Endothelial cell of umbilical vein (primary cell): ENCODE data around the gene MDGA2. TPM values are rescaled to one million over a fixed set of nuclear protein-coding genes. Genes with fewer than 3 reads are reported as not detected.

Experiments
- BruUV-seq: library from RNA; stranded (reverse); fragments of 400-500 nt; replicated peaks from 2 replicates; lab custom pipeline; 2021; lab: Mats Ljungman, UMichigan
- CTCF ChIA-PET: fragments of 300-600, 350-600 bp; sonication (Branson Sonifier 250); formaldehyde crosslinking; loops from one replicate; lab custom pipeline; 2021; ENCODE audit warnings: antibody characterized with exemption, inconsistent platforms; lab: Charles Lee
- POLR2A ChIA-PET: fragments of 300-600, 350-600 bp; sonication (Branson Sonifier 250); formaldehyde crosslinking; loops from one replicate; lab custom pipeline; 2021; ENCODE audit warnings: antibody characterized with exemption, inconsistent platforms; lab: Charles Lee
- DNase-seq: peaks from one replicate; pipeline ENCODE4 v3.0.0-alpha.2; 2011; ENCODE audit warnings: low read depth, low spot score
- FAIRE-seq: peaks from 2 replicates; lab custom pipeline; 2011; peaks lifted over from hg19 to GRCh38; lab: Jason Lieb, UNC
- H2AFZ ChIP-seq: 2 replicates; pipeline ENCODE4 v1.6.0; 2012; ENCODE audit warnings: low read depth, low read length, control low read depth, inconsistent platforms
- H3K27ac ChIP-seq: 2 replicates; pipeline ENCODE4 v1.5.1; 2011; ENCODE audit warnings: low read depth, mild to moderate bottlenecking, control low read depth, low read length, moderate library complexity; ENCODE audit not compliant: insufficient read depth
- H3K27me3 ChIP-seq, 2 experiments: 2 replicates each; pipeline versions ENCODE4 v1.6.0 to v1.6.1; 2011; ENCODE audit warnings: low read length in 2 of 2, mixed read lengths in 1 of 2; ENCODE audit not compliant: control insufficient read depth in 2 of 2, insufficient read depth in 2 of 2
- H3K36me3 ChIP-seq, 2 experiments: 2 replicates in 1 of 2; 3 replicates in 1 of 2; pipeline ENCODE4 v1.5.1; 2011; ENCODE audit warnings: low read length in 2 of 2, mild to moderate bottlenecking in 1 of 2, moderate library complexity in 1 of 2; ENCODE audit not compliant: control insufficient read depth in 2 of 2, insufficient read depth in 2 of 2; ENCODE audit errors: extremely low read depth in 1 of 2
- H3K4me1 ChIP-seq: 3 replicates; pipeline ENCODE4 v1.5.1; 2011; ENCODE audit warnings: mild to moderate bottlenecking, low read length; ENCODE audit not compliant: control insufficient read depth, insufficient read depth; ENCODE audit errors: extremely low read depth
- H3K4me2 ChIP-seq: 2 replicates; pipeline ENCODE4 v1.6.1; 2011; ENCODE audit warnings: low read length, control low read depth, mixed read lengths; ENCODE audit not compliant: insufficient read depth
- H3K4me3 ChIP-seq, 3 experiments: fragments of 200-600 bp in 1 of 3; sonication (generic), shearing (Covaris generic) in 1 of 3; replicated peaks in 1 of 3; 2 replicates each; pipeline ENCODE4 v1.5.1; 2011 to 2016; ENCODE audit warnings: control low read depth in 3 of 3, low read length in 3 of 3, mild to moderate bottlenecking in 2 of 3, inconsistent platforms in 1 of 3, low read depth in 1 of 3, moderate library complexity in 1 of 3; ENCODE audit not compliant: insufficient read depth in 1 of 3
- H3K79me2 ChIP-seq: 2 replicates; pipeline ENCODE4 v1.6.0; 2012; ENCODE audit warnings: low read length, inconsistent platforms; ENCODE audit not compliant: control insufficient read depth, insufficient read depth
- H3K9ac ChIP-seq: replicated peaks from 2 replicates; pipeline ENCODE3; 2011; ENCODE audit warnings: low read length, control low read depth; ENCODE audit not compliant: insufficient read depth; ENCODE audit errors: extremely low read depth
- H3K9me1 ChIP-seq: replicated peaks from 3 replicates; pipeline ENCODE4 v1.6.0; 2011; ENCODE audit warnings: mild to moderate bottlenecking, low read length; ENCODE audit not compliant: control insufficient read depth, insufficient read depth; ENCODE audit errors: extremely low read depth
- H3K9me3 ChIP-seq: replicated peaks from 2 replicates; pipeline ENCODE4 v1.5.1; 2012; ENCODE audit warnings: low read length, inconsistent platforms; ENCODE audit not compliant: control insufficient read depth, insufficient read depth
- H4K20me1 ChIP-seq: replicated peaks from 2 replicates; pipeline ENCODE3; 2011; ENCODE audit warnings: mild to moderate bottlenecking, low read length; ENCODE audit not compliant: control insufficient read depth, insufficient read depth; ENCODE audit errors: extremely low read depth
- EZH2 ChIP-seq: IDR thresholded peaks from 2 replicates; pipeline ENCODE4 v1.6.1; 2012; ENCODE audit warnings: borderline replicate concordance, low read depth, mild to moderate bottlenecking, moderate library complexity, low read length, inconsistent platforms; ENCODE audit not compliant: severe bottlenecking
- FOS ChIP-seq: IDR thresholded peaks from 2 replicates; pipeline ENCODE4 v1.6.1; 2011; ENCODE audit warnings: mild to moderate bottlenecking, low read length, moderate library complexity, borderline replicate concordance; ENCODE audit not compliant: insufficient read depth
- GATA2 ChIP-seq: IDR thresholded peaks from 2 replicates; pipeline ENCODE4 v1.7.0; 2011; ENCODE audit warnings: low read depth, mild to moderate bottlenecking, moderate library complexity, mixed read lengths, low read length; ENCODE audit not compliant: insufficient read length, insufficient read depth
- JUN ChIP-seq: IDR thresholded peaks from 2 replicates; pipeline ENCODE4 v1.6.1; 2011; ENCODE audit warnings: borderline replicate concordance, low read depth; ENCODE audit not compliant: insufficient read length, insufficient read depth
- MYC ChIP-seq: IDR thresholded peaks from one replicate; pipeline ENCODE4 v1.6.1; 2011; ENCODE audit warnings: mild to moderate bottlenecking, low read depth, low read length
- POLR2A ChIP-seq: IDR thresholded peaks from 2 replicates; pipeline ENCODE4 v1.6.1; 2012; ENCODE audit warnings: low read depth, mild to moderate bottlenecking, control low read depth, low read length
- POLR2AphosphoS5 ChIP-seq: IDR thresholded peaks from 2 replicates; pipeline ENCODE4 v1.6.1; 2012; ENCODE audit warnings: low read depth, mild to moderate bottlenecking, control low read depth, low read length, moderate library complexity; ENCODE audit not compliant: insufficient read depth
- dilution Hi-C: fragments of 300-500 bp; cut with MboI; formaldehyde crosslinking; loops from one replicate; pipeline ENCODE4 v1.15.0; 2019; ENCODE audit warnings: low sequenced_read_pairs; ENCODE audit not compliant: extremely low pct_ligation_motif_present
- intact Hi-C: fragments of 100-400 bp; cut with micrococcal nuclease; formaldehyde crosslinking; loops from one replicate; pipeline ENCODE4 v1.10.0; 2022
- polyA plus RNA-seq, 4 experiments: library from polyadenylated mRNA; depleted of rRNA in 3 of 4; stranded (reverse) in 3 of 4; unstranded in 1 of 4; fragments of >200 nt; gene quantifications; 2 replicates each; pipeline versions ENCODE4 v1.2.1 to v1.2.3, GENCODE V29; 2011 to 2012; ENCODE audit warnings: missing spikeins in 1 of 4
- total RNA-seq: library from RNA; stranded (reverse); gene quantifications from 2 replicates; pipeline ENCODE4 v1.2.3, GENCODE V29; 2021
- TF ChIP-seq, protein P1 (sequence below), 2 donors: IDR thresholded peaks; 1 replicate in 1 of 2; 2 replicates in 1 of 2; pipeline ENCODE4 v1.5.1; 2011; ENCODE audit warnings: low read length in 2 of 2, mild to moderate bottlenecking in 2 of 2, moderate library complexity in 2 of 2, control low read depth in 1 of 2, inconsistent platforms in 1 of 2, low read depth in 1 of 2; ENCODE audit not compliant: insufficient read depth in 1 of 2; ENCODE audit errors: extremely low read depth in 1 of 2
- TF ChIP-seq, protein P2 (sequence below): IDR thresholded peaks from 2 replicates; pipeline ENCODE4 v1.6.1; 2011; ENCODE audit not compliant: insufficient read depth, insufficient read length

Gene MDGA2
- total and polyA plus RNA-seq, 2 donors (not counting 3 experiments of a cell fraction or from before 2014, with no cell fraction given): not detected

DNA sequence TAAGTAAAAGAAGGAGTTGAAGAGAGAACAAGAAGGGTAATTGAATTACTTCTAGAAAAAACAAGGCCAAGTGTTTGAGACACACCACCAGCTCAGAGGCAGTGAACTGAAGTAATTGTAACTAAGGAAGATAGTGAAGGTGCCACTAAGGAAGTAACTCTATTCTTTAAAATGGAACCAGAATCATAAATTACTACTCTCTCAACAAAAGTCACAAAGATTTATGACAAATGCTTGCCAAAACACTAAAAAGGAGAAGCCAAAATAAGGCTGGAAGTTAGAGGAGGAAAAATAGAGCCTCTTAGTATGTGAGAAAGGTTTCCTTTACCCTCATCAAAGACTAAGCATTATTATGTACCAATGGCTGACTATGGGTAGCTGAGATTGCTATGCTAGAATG, 208.5 kb downstream of the MDGA2 start:
- H3K9ac ChIP-seq: no peak overlapping the region
- intact Hi-C loops (no loop called here), dilution Hi-C loops (no loop called here)
- no TSS peak for BruUV-seq
- H3K9me1 ChIP-seq: no peaks in the 10 kb centered on the region
- H3K27ac ChIP-seq: no peak overlapping the region
- no peak overlapping the region for H2AFZ ChIP-seq
- no peaks in the 10 kb centered on the region for H3K4me1 ChIP-seq
- no peak overlapping the region for H3K4me2 ChIP-seq
- no peaks in the 10 kb centered on the region for H3K36me3 ChIP-seq
- no peak for FAIRE-seq
- H3K4me3 ChIP-seq: no peak overlapping the region
- DNase-seq: no peak
- no peak for TF ChIP-seq MYC
- no peak for TF ChIP-seq FOS
- TF ChIP-seq JUN: no peak
- no peak for TF ChIP-seq EZH2
- no peak for TF ChIP-seq POLR2AphosphoS5
- TF ChIP-seq POLR2A: no peak
- TF ChIP-seq, protein P1, sequence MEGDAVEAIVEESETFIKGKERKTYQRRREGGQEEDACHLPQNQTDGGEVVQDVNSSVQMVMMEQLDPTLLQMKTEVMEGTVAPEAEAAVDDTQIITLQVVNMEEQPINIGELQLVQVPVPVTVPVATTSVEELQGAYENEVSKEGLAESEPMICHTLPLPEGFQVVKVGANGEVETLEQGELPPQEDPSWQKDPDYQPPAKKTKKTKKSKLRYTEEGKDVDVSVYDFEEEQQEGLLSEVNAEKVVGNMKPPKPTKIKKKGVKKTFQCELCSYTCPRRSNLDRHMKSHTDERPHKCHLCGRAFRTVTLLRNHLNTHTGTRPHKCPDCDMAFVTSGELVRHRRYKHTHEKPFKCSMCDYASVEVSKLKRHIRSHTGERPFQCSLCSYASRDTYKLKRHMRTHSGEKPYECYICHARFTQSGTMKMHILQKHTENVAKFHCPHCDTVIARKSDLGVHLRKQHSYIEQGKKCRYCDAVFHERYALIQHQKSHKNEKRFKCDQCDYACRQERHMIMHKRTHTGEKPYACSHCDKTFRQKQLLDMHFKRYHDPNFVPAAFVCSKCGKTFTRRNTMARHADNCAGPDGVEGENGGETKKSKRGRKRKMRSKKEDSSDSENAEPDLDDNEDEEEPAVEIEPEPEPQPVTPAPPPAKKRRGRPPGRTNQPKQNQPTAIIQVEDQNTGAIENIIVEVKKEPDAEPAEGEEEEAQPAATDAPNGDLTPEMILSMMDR (IDR thresholded peaks at IDR 0.05; ENCODE audit: extremely low read depth in 1 of 2, insufficient read depth in 1 of 2, low read depth in 1 of 2, low read length in 2 of 2): no peak
- no peak for TF ChIP-seq GATA2
- TF ChIP-seq, protein P2, sequence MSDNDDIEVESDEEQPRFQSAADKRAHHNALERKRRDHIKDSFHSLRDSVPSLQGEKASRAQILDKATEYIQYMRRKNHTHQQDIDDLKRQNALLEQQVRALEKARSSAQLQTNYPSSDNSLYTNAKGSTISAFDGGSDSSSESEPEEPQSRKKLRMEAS: no peak
- ChIA-PET POLR2A (no interaction called here), CTCF (no interaction called here)
- H3K9me3 ChIP-seq: no peaks in the 10 kb centered on the region
- no peaks in the 10 kb centered on the region for H3K27me3 ChIP-seq
- no peaks in the 10 kb centered on the region for H3K79me2 ChIP-seq
- H4K20me1 ChIP-seq: no peaks in the 10 kb centered on the region
